ENCODE measurements around the gene ACVRL1.
A peak's percentile ranks its signal among the peaks of the same experiment; 100 is the strongest.

ACVRL1 gene

GRCh38 chr12:51913071-51914033 is 6.0 kb downstream of the ACVRL1 start:
- Histone ChIP-seq H4K20me1 (ENCODE audit: control insufficient read depth, insufficient read depth, low read depth, low read length) (no peaks in the 10 kb centered on the region), H3K4me2 (ENCODE audit: low read length) (no peak overlapping the region), H3K9me2 (replicated peaks; ENCODE audit: control insufficient read depth, low read length) (no peaks in the 10 kb centered on the region), H3K27ac (ENCODE audit: low read depth, low read length) (no peak overlapping the region), H3K4me1 (ENCODE audit: control insufficient read depth, low read length) (no peaks in the 10 kb centered on the region), H3K27me3 (ENCODE audit: control insufficient read depth, low read length) (peaks cover 3% of the 10 kb centered on the region; the same call in 1 of the 2 replicates), H3K36me3 (ENCODE audit: control insufficient read depth, low read length) (no peaks in the 10 kb centered on the region), H3K4me3 (ENCODE audit: low read length) (no peak overlapping the region), H3K79me2 (ENCODE audit: control insufficient read depth, low read length) (no peaks in the 10 kb centered on the region), H3F3A (ENCODE audit: control insufficient read depth, insufficient read depth) (no peaks in the 10 kb centered on the region), H3K9me3 (ENCODE audit: control insufficient read depth, insufficient read depth, low read length) (no peaks in the 10 kb centered on the region)
- TF ChIP-seq EZH2phosphoT487 (IDR thresholded peaks at IDR 0.05; ENCODE audit: borderline replicate concordance, low read length): no peak
- TF ChIP-seq CTCF (IDR thresholded peaks at IDR 0.05; ENCODE audit: low read depth, low read length, poor library complexity, severe bottlenecking): peak; percentile 47

GRCh38 chr12:51914034-51914923 is 7.0 kb downstream of the ACVRL1 start:
- Histone ChIP-seq H3K9me2 (replicated peaks; ENCODE audit: control insufficient read depth, low read length) (no peaks in the 10 kb centered on the region), H3K79me2 (ENCODE audit: control insufficient read depth, low read length) (no peaks in the 10 kb centered on the region), H3K4me2 (ENCODE audit: low read length) (no peak overlapping the region), H3K4me3 (ENCODE audit: low read length) (no peak overlapping the region), H3K36me3 (ENCODE audit: control insufficient read depth, low read length) (no peaks in the 10 kb centered on the region), H3K27ac (ENCODE audit: low read depth, low read length) (no peak overlapping the region), H3K4me1 (ENCODE audit: control insufficient read depth, low read length) (no peaks in the 10 kb centered on the region), H3F3A (ENCODE audit: control insufficient read depth, insufficient read depth) (no peaks in the 10 kb centered on the region), H3K9me3 (ENCODE audit: control insufficient read depth, insufficient read depth, low read length) (no peaks in the 10 kb centered on the region), H4K20me1 (ENCODE audit: control insufficient read depth, insufficient read depth, low read depth, low read length) (no peaks in the 10 kb centered on the region), H3K27me3 (ENCODE audit: control insufficient read depth, low read length) (peaks cover 3% of the 10 kb centered on the region; the same call in 1 of the 2 replicates)
- TF ChIP-seq EZH2phosphoT487 (IDR thresholded peaks at IDR 0.05; ENCODE audit: borderline replicate concordance, low read length): no peak
- TF ChIP-seq CTCF (IDR thresholded peaks at IDR 0.05; ENCODE audit: low read depth, low read length, poor library complexity, severe bottlenecking): no peak

- no peak overlapping the region for H3K4me3 ChIP-seq (ENCODE audit: low read length)
- TF ChIP-seq CTCF (IDR thresholded peaks at IDR 0.05; ENCODE audit: low read depth, low read length, poor library complexity, severe bottlenecking) (no peak), EZH2phosphoT487 (IDR thresholded peaks at IDR 0.05; ENCODE audit: borderline replicate concordance, low read length) (no peak)
- no peak overlapping the region for H3K4me2 ChIP-seq (ENCODE audit: low read length)
- H3K9me3 ChIP-seq (ENCODE audit: control insufficient read depth, insufficient read depth, low read length): no peaks in the 10 kb centered on the region
- H3K79me2 ChIP-seq (ENCODE audit: control insufficient read depth, low read length): no peaks in the 10 kb centered on the region
- no peaks in the 10 kb centered on the region for H3K9me2 ChIP-seq (replicated peaks; ENCODE audit: control insufficient read depth, low read length)
- no peaks in the 10 kb centered on the region for H3F3A ChIP-seq (ENCODE audit: control insufficient read depth, insufficient read depth)
- no peaks in the 10 kb centered on the region for H4K20me1 ChIP-seq (ENCODE audit: control insufficient read depth, insufficient read depth, low read depth, low read length)
- peaks cover 1% of the 10 kb centered on the region; the same call in 1 of the 2 replicates for H3K27me3 ChIP-seq (ENCODE audit: control insufficient read depth, low read length)
- H3K27ac ChIP-seq (ENCODE audit: low read depth, low read length): no peak overlapping the region
- no peaks in the 10 kb centered on the region for H3K36me3 ChIP-seq (ENCODE audit: control insufficient read depth, low read length)
- no peaks in the 10 kb centered on the region for H3K4me1 ChIP-seq (ENCODE audit: control insufficient read depth, low read length)
Observed at GRCh38 chr12:51915003-51915625, 7.8 kb downstream of the ACVRL1 start.
